Measurements from ENCODE around the gene COA5.

DNA sequence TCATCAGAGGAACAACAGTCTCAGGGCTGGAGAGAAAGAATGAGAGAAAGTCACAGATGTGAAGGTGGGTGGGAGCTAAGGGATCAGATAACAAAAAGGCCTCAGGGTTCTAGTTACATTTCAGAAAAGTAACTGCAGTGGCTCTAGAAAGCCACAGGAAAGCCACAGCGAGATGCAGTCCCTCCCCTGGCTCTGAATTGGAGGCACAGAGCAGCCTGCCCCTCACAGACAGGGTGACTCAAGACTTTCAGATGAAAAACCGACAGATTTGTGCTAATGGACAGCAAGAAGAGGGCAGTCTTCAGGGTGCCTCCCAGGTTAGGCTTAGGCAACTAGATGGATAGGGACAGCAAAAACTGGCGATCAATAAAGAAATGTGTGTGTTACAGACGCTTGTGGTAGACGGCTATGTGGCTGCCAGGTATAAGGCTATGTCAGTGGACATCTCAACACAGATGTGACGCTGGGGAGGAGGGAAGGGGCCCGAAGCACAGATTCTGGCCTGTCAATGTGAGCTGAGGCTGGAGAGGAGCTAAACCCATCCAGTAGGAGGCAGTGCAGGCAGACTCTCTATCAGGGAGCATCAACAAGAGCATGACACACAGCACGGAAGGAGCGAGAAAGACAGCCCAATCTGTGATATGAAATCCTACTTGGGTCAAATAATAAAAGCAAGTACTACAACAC is 26.2 kb upstream of the COA5 start:
- TF ChIP-seq EZH2 (IDR thresholded peaks at IDR 0.05) = no peak
- TF ChIP-seq, protein P1, sequence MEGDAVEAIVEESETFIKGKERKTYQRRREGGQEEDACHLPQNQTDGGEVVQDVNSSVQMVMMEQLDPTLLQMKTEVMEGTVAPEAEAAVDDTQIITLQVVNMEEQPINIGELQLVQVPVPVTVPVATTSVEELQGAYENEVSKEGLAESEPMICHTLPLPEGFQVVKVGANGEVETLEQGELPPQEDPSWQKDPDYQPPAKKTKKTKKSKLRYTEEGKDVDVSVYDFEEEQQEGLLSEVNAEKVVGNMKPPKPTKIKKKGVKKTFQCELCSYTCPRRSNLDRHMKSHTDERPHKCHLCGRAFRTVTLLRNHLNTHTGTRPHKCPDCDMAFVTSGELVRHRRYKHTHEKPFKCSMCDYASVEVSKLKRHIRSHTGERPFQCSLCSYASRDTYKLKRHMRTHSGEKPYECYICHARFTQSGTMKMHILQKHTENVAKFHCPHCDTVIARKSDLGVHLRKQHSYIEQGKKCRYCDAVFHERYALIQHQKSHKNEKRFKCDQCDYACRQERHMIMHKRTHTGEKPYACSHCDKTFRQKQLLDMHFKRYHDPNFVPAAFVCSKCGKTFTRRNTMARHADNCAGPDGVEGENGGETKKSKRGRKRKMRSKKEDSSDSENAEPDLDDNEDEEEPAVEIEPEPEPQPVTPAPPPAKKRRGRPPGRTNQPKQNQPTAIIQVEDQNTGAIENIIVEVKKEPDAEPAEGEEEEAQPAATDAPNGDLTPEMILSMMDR (IDR thresholded peaks at IDR 0.05) = peak; percentile 65

Measured in neural progenitor cell (in vitro differentiated cells).